Gastrocnemius medialis (tissue), 4 donors: ENCODE data around the gene STAMBP. TPM values are rescaled to one million over a fixed set of nuclear protein-coding genes. Genes with fewer than 3 reads are reported as not detected.

Experiments
- ATAC-seq, 2 donors: fragments of 150-250 bp; one replicate each; pipeline ENCODE4 v1.9.1; 2016
- DNase-seq, 2 donors: peaks; one replicate each; pipeline ENCODE4 v3.0.0-alpha.2; 2019
- H3K27ac ChIP-seq, 4 donors: fragments of 200-600 bp; sonication (generic); 1 replicate in 1 of 4; 2 replicates in 3 of 4; pipeline ENCODE4 v1.5.1; 2016 to 2018; ENCODE audit warnings: mild to moderate bottlenecking in 2 of 4, moderate library complexity in 1 of 4
- H3K27me3 ChIP-seq, 3 donors: fragments of 200-600 bp; sonication (generic) in 2 of 3; 1 replicate in 1 of 3; 2 replicates in 2 of 3; pipeline versions ENCODE4 v1.5.1 to v1.6.0; 2016 to 2019; ENCODE audit warnings: mild to moderate bottlenecking in 1 of 3, moderate library complexity in 1 of 3
- H3K36me3 ChIP-seq, 2 donors: fragments of 200-600 bp; sonication (generic) in 1 of 2; one replicate each; pipeline ENCODE4 v1.5.1; 2017 to 2018
- H3K4me1 ChIP-seq, 2 donors: fragments of 200-600 bp; sonication (generic) in 1 of 2; one replicate each; pipeline ENCODE4 v1.5.1; 2016 to 2017; ENCODE audit warnings: mild to moderate bottlenecking in 2 of 2
- H3K4me3 ChIP-seq, 4 donors: fragments of 200-600 bp; sonication (generic) in 3 of 4; 1 replicate in 1 of 4; 2 replicates in 3 of 4; pipeline ENCODE4 v1.5.1; 2016 to 2019; ENCODE audit warnings: mild to moderate bottlenecking in 2 of 4
- H3K9me3 ChIP-seq, 3 donors: fragments of 200-600 bp; sonication (generic) in 2 of 3; 1 replicate in 1 of 3; 2 replicates in 2 of 3; pipeline ENCODE4 v1.5.1; 2016 to 2019
- POLR2A ChIP-seq, 2 donors: fragments of 450-650 bp; IDR thresholded peaks; one replicate each; pipeline ENCODE4 v1.6.1; 2017; ENCODE audit warnings: antibody characterized with exemption in 2 of 2, mild to moderate bottlenecking in 2 of 2, moderate library complexity in 2 of 2
- in situ Hi-C, 4 donors: fragments of 200-750 bp; cut with MboI; loops; one replicate each; pipeline versions ENCODE4 v1.15.0 to v1.8.0; 2017; ENCODE audit warnings: low sequenced_read_pairs in 4 of 4
- intact Hi-C: fragments of 100-400 bp; cut with DNase I; formaldehyde crosslinking; loops from one replicate; pipeline ENCODE4 v1.15.1; 2023; ENCODE audit warnings: low total_unique reads
- total RNA-seq, 4 donors: library from RNA; depleted of rRNA; stranded (reverse); fragments of >200 nt; gene quantifications; one replicate each; pipeline versions ENCODE4 v1.1.0 to v1.2.3, GENCODE V29; 2016
- TF ChIP-seq, protein P1 (sequence below), 5 experiments: fragments of 450-650 bp in 3 of 5; fragments of 200-600 bp in 2 of 5; sonication (generic) in 2 of 5; IDR thresholded peaks in 4 of 5; conservative IDR thresholded peaks in 1 of 5; 1 replicate in 4 of 5; 2 replicates in 1 of 5; pipeline ENCODE4 v1.5.1; 2016 to 2019; ENCODE audit warnings: antibody characterized with exemption in 5 of 5, mild to moderate bottlenecking in 3 of 5, moderate library complexity in 3 of 5

STAMBP gene
- total RNA-seq, 4 donors from 2014 or later: 38.0 to 85.4 (median 67.1) TPM

DNA sequence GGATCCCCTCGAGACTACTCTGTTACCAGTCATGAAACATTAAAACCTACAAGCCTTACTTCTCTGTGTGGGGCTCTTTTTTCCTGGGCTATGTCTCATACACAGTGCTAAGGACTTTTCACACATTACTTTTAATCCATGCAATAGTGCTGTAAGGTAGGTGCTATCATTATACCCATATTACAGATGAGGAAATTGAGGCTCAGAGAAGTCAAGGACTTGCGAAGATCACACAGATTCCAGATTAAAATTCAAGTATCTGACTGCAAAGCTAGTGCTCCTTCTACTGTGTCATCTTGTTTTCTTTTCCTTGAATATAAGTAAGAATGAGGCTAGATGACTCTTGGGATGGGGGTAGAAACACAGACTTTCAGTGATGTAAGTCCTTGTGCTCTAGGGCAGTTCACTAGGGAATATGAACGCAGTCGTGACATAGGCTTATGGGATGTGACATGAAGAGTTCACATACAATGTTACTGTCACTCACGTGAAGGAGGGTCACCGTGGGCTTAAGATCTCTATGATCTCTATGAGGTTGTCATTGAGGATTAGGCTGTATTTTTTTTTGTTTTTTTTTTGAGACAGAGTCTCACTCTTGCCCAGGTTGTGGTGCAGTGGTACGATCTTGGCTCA, 91.0 kb downstream of the STAMBP start:
- intact Hi-C loops: loop anchor here (10.0 kb wide), 1 partner anchor 465 kb away; the partner anchor contains the start of gene DCTN1

DNA sequence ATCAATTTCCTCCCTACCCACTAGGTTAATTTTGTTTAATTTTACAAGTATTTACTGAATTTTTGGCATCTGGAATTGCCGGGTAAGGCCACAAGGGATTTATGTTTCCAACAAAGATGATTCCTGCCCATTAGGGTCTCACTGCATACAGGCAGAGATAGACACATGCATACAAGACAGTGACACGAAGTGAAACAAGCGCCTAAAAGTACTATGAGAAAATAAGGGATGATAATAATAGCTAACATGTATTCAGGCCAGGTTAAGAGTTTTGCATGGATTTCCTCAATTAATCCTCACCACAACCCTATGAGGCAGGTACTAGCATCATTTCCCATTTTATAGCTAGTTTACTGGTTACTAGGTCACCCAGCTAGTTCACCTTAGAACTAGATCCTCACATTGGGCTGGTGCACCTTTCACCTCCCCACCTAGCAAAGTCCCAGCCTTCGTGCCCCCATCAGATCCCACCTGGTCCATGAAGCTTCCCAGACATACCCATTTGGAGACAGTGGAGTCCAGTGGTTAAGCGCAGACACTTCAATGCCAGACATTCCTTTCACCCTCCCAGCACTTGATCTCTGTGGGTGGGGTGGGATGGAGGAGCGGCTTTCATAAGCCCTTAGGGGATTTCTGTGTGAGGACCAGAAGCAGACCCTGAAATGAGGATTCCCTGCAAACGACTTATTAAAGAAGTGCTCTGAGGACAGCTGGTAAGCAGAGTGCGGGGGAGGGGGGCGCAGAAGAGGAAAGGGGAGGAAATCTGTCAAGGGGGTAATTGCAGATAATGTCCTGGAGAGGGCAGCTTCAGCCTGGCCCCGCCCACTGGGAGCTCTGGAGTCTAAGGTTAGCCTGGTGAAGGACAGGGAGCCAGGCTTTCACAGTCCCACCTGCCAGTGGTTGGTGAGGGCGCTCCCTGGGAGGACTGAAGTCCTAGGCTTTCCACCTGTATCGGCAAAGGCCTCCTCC, 92.1 kb downstream of the STAMBP start:
- TF ChIP-seq POLR2A (IDR thresholded peaks at IDR 0.05): no peak
- TF ChIP-seq, protein P1, sequence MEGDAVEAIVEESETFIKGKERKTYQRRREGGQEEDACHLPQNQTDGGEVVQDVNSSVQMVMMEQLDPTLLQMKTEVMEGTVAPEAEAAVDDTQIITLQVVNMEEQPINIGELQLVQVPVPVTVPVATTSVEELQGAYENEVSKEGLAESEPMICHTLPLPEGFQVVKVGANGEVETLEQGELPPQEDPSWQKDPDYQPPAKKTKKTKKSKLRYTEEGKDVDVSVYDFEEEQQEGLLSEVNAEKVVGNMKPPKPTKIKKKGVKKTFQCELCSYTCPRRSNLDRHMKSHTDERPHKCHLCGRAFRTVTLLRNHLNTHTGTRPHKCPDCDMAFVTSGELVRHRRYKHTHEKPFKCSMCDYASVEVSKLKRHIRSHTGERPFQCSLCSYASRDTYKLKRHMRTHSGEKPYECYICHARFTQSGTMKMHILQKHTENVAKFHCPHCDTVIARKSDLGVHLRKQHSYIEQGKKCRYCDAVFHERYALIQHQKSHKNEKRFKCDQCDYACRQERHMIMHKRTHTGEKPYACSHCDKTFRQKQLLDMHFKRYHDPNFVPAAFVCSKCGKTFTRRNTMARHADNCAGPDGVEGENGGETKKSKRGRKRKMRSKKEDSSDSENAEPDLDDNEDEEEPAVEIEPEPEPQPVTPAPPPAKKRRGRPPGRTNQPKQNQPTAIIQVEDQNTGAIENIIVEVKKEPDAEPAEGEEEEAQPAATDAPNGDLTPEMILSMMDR (IDR thresholded peaks at IDR 0.05 in 4 of 5, conservative IDR thresholded peaks at IDR 0.05 in 1 of 5): no peak
- ATAC-seq: no peak
- H3K4me1 ChIP-seq: no peaks in the 10 kb centered on the region
- H3K36me3 ChIP-seq: no peaks in the 10 kb centered on the region
- H3K27me3 ChIP-seq: peaks cover 4 to 14% (median 13%) of the 10 kb centered on the region in 3 donors
- in situ Hi-C loops: loop anchor here in 1 of 4 donors (10.0 kb wide), 1 partner anchor 96 kb away; the partner anchor contains the start of gene STAMBP
- H3K27ac ChIP-seq: no peak overlapping the region
- intact Hi-C loops: loop anchor here (10.0 kb wide), 1 partner anchor 464 kb away; the partner anchor contains the start of gene DCTN1
- H3K4me3 ChIP-seq: no peak overlapping the region
- no peak for DNase-seq
- no peaks in the 10 kb centered on the region for H3K9me3 ChIP-seq

More for the DNA sequence above, 91.0 kb downstream of the STAMBP start:
- Histone ChIP-seq H3K4me3 (no peak overlapping the region), H3K4me1 (no peaks in the 10 kb centered on the region), H3K27me3 (peaks cover 4 to 14% (median 13%) of the 10 kb centered on the region in 3 donors), H3K9me3 (no peaks in the 10 kb centered on the region), H3K27ac (no peak overlapping the region), H3K36me3 (no peaks in the 10 kb centered on the region)
- no peak for DNase-seq
- no peak for ATAC-seq
- in situ Hi-C loops: loop anchor here in 1 of 4 donors (10.0 kb wide), 1 partner anchor 95 kb away; the partner anchor contains the start of gene STAMBP
- TF ChIP-seq, protein P1 (IDR thresholded peaks at IDR 0.05 in 4 of 5, conservative IDR thresholded peaks at IDR 0.05 in 1 of 5): no peak
- no peak for TF ChIP-seq POLR2A (IDR thresholded peaks at IDR 0.05)

DNA sequence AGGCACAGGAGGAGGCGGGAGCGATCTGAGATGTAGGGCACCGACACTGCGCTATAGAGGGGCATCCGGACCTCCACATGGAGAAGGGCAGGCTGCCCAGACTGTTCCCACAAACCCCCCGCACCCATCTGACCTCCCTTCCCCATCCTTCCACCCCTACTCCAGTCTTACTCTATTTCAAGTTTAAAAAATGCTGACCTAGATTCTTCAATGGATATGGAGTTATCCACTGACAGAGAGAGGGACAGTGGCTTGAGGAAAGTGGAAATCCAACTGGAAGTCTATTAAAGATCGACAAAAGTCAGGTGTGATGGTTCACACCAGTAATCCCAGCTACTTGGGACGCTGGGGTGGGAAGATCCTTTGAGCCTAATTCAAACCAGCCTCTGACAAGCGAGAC, 92.8 kb downstream of the STAMBP start:
- DNase-seq (no peak), ATAC-seq (no peak)
- no peaks in the 10 kb centered on the region for H3K9me3 ChIP-seq
- in situ Hi-C loops: loop anchor here in 1 of 4 donors (10.0 kb wide), 1 partner anchor 97 kb away; the partner anchor contains the start of gene STAMBP
- no peak overlapping the region for H3K4me3 ChIP-seq
- no peaks in the 10 kb centered on the region for H3K4me1 ChIP-seq
- no peak overlapping the region for H3K27ac ChIP-seq
- peaks cover 4 to 14% (median 13%) of the 10 kb centered on the region in 3 donors for H3K27me3 ChIP-seq
- intact Hi-C loops: loop anchor here (10.0 kb wide), 1 partner anchor 463 kb away; the partner anchor contains the start of gene DCTN1
- TF ChIP-seq POLR2A (IDR thresholded peaks at IDR 0.05): no peak
- TF ChIP-seq, protein P1 (IDR thresholded peaks at IDR 0.05 in 4 of 5, conservative IDR thresholded peaks at IDR 0.05 in 1 of 5): no peak
- H3K36me3 ChIP-seq: no peaks in the 10 kb centered on the region

DNA sequence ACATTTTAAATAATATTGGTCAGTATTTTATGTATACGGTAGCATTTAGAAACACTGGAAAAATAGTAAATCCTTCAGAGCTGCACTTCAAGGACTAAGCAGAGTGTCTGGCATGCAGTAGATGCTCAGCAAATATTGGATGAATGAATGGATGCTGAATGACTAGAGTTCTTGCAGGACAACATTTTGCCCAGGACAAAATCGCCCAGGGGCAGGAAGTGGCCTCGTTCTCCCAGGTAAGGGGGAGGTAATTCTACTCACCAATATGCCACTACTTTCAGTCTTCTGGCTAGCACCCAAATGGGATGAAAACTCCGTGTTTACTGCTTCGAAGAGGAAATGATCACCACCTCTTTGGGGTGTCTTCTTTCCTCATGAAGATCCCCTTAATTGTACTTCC, 93.9 kb downstream of the STAMBP start:
- TF ChIP-seq, protein P1 (IDR thresholded peaks at IDR 0.05 in 4 of 5, conservative IDR thresholded peaks at IDR 0.05 in 1 of 5): no peak
- no peak for TF ChIP-seq POLR2A (IDR thresholded peaks at IDR 0.05)
- H3K9me3 ChIP-seq: no peaks in the 10 kb centered on the region
- H3K27me3 ChIP-seq: peaks cover 4 to 14% (median 13%) of the 10 kb centered on the region in 3 donors
- peaks cover 5 to 6% of the 10 kb centered on the region in 2 donors for H3K4me1 ChIP-seq
- intact Hi-C loops (loop anchor here (10.0 kb wide), 1 partner anchor 462 kb away; the partner anchor contains the start of gene DCTN1), in situ Hi-C loops (loop anchor here in 1 of 4 donors (10.0 kb wide), 1 partner anchor 98 kb away; the partner anchor contains the start of gene STAMBP)
- H3K27ac ChIP-seq: no peak overlapping the region
- DNase-seq (no peak), ATAC-seq (no peak)
- H3K36me3 ChIP-seq: no peaks in the 10 kb centered on the region
- H3K4me3 ChIP-seq: no peak overlapping the region

Other genes starting within 250 kb of the STAMBP start
- gene NAT8, start 186.5 kb upstream of the STAMBP start, total RNA-seq: under 1 TPM in 1 of 4 donors, not detected in 3; 0.31 TPM
- 10 to 100 TPM; 49.4 to 90.1 (median 55.9) TPM for gene TPRKB, start 91.6 kb upstream of the STAMBP start, total RNA-seq
- gene DUSP11, start 48.9 kb upstream of the STAMBP start, total RNA-seq: 10 to 100 TPM; 13.6 to 15.8 (median 14.7) TPM
- under 1 TPM in 1 of 4 donors, not detected in 3; 0.16 TPM for gene C2orf78, start 44.8 kb upstream of the STAMBP start, total RNA-seq
- 1 to 10 TPM in 3 of 4 donors, under 1 TPM in 1; 0.41 to 3.1 (median 1.9) TPM for gene ACTG2, start 64.0 kb downstream of the STAMBP start, total RNA-seq
- gene DGUOK, start 97.9 kb downstream of the STAMBP start, total RNA-seq: 10 to 100 TPM; 10.2 to 25.2 (median 20.3) TPM
- gene TET3, start 155.9 kb downstream of the STAMBP start, total RNA-seq: 1 to 10 TPM; 2.1 to 3.3 (median 2.9) TPM